Keratinocyte (primary cell): ENCODE results near the gene TALDO1.

Experiments used
- EZH2 ChIP-seq: IDR thresholded peaks from one replicate; pipeline ENCODE4 v1.6.1; 2012; ENCODE audit warnings: inconsistent platforms, mild to moderate bottlenecking, low read length, moderate library complexity
- TF ChIP-seq, protein P1 (sequence below), 3 experiments: IDR thresholded peaks in 1 of 3; conservative IDR thresholded peaks in 1 of 3; optimal IDR thresholded peaks in 1 of 3; 2 replicates in 2 of 3; 3 replicates in 1 of 3; pipeline versions ENCODE3 to v1.5.1; 2011; ENCODE audit warnings: low read length in 3 of 3, mild to moderate bottlenecking in 3 of 3, moderate library complexity in 2 of 3, control low read depth in 1 of 3, inconsistent platforms in 1 of 3; ENCODE audit not compliant: insufficient read depth in 2 of 3; ENCODE audit errors: extremely low read depth in 1 of 3

GRCh38 chr11:811446-812245, 64.4 kb downstream of the TALDO1 start:
- TF ChIP-seq EZH2 = no peak
- TF ChIP-seq, protein P1, sequence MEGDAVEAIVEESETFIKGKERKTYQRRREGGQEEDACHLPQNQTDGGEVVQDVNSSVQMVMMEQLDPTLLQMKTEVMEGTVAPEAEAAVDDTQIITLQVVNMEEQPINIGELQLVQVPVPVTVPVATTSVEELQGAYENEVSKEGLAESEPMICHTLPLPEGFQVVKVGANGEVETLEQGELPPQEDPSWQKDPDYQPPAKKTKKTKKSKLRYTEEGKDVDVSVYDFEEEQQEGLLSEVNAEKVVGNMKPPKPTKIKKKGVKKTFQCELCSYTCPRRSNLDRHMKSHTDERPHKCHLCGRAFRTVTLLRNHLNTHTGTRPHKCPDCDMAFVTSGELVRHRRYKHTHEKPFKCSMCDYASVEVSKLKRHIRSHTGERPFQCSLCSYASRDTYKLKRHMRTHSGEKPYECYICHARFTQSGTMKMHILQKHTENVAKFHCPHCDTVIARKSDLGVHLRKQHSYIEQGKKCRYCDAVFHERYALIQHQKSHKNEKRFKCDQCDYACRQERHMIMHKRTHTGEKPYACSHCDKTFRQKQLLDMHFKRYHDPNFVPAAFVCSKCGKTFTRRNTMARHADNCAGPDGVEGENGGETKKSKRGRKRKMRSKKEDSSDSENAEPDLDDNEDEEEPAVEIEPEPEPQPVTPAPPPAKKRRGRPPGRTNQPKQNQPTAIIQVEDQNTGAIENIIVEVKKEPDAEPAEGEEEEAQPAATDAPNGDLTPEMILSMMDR (optimal IDR thresholded peaks at IDR 0.05 in 1 of 3, IDR thresholded peaks at IDR 0.05 in 1 of 3, conservative IDR thresholded peaks at IDR 0.05 in 1 of 3; ENCODE audit: extremely low read depth in 1 of 3, insufficient read depth in 2 of 3, low read length in 3 of 3) = peak in 2 of 3 experiments; percentile 15 to 45
